HuH-7 (cell line): ENCODE results near the gene NCOA4.
"Not testable (repeated sequence)": the region's sequence is repeated elsewhere in the genome, so short reads cannot be mapped to it uniquely, and the experiment has no call there.

Experiments used
- DNase-seq: peaks from one replicate; pipeline ENCODE4 v3.0.0; 2011; ENCODE audit warnings: low spot score

Gene NCOA4

GRCh38 chr10:46030091-46030937 is at the start of gene NCOA4:
TSS of gene NCOA4 (minus strand) at chr10:46030623. CDS start at chr10:46016680, 13,943 bp downstream.
- peak; percentile 82 for DNase-seq

GRCh38 chr10:46079831-46080585 is 49.6 kb upstream of the NCOA4 start:
- DNase-seq: no peak

GRCh38 chr10:46077731-46078413 is 47.4 kb upstream of the NCOA4 start:
- no peak for DNase-seq

- no peak for DNase-seq
Measured at GRCh38 chr10:46077141-46077554, 46.7 kb upstream of the NCOA4 start.

- peak; percentile 15 for DNase-seq
Measured at GRCh38 chr10:46075869-46076268, 45.4 kb upstream of the NCOA4 start.

GRCh38 chr10:46074196-46074946 is 43.9 kb upstream of the NCOA4 start:
- no peak for DNase-seq

GRCh38 chr10:46073564-46073963 is 43.1 kb upstream of the NCOA4 start:
- no peak for DNase-seq

GRCh38 chr10:46070749-46071148 is 40.3 kb upstream of the NCOA4 start:
- DNase-seq: no peak

GRCh38 chr10:46069771-46070463 is 39.5 kb upstream of the NCOA4 start:
- no peak for DNase-seq

GRCh38 chr10:46068905-46069304 is 38.5 kb upstream of the NCOA4 start:
- no peak for DNase-seq

- no peak for DNase-seq
Measured at GRCh38 chr10:46068117-46068516, 37.7 kb upstream of the NCOA4 start.

- no peak for DNase-seq
Measured at GRCh38 chr10:46064269-46064817, 33.9 kb upstream of the NCOA4 start.

- DNase-seq: no peak
Measured at GRCh38 chr10:46062723-46063428, 32.5 kb upstream of the NCOA4 start.

GRCh38 chr10:46060706-46061105 is 30.3 kb upstream of the NCOA4 start:
- no peak for DNase-seq

GRCh38 chr10:46057927-46058326 is 27.5 kb upstream of the NCOA4 start:
- DNase-seq: not testable (repeated sequence)

- no peak for DNase-seq
Measured at GRCh38 chr10:46057038-46057437, 26.6 kb upstream of the NCOA4 start.

GRCh38 chr10:46055771-46056170 is 25.3 kb upstream of the NCOA4 start:
- no peak for DNase-seq

GRCh38 chr10:46053534-46054434 is 23.4 kb upstream of the NCOA4 start:
- no peak for DNase-seq

GRCh38 chr10:46052791-46053375 is 22.5 kb upstream of the NCOA4 start:
- no peak for DNase-seq
